IPS-NIHi7 (cell line): Measurements from ENCODE around the gene TTI1.

Experiments used
- DNase-seq: peaks from one replicate; pipeline ENCODE4 v3.0.0; 2012; ENCODE audit warnings: mixed read lengths; ENCODE audit errors: extremely low spot score

Gene TTI1

GRCh38 chr20:37938954-37939353 is 94.3 kb downstream of the TTI1 start:
- no peak for DNase-seq

- no peak for DNase-seq
These were observed 95.0 kb downstream of the TTI1 start for GRCh38 chr20:37938181-37938750.

- DNase-seq = no peak
These were observed 95.6 kb downstream of the TTI1 start for GRCh38 chr20:37937686-37938085.

GRCh38 chr20:37936451-37936850 is 96.8 kb downstream of the TTI1 start:
- no peak for DNase-seq

- DNase-seq = no peak
These were observed 97.2 kb downstream of the TTI1 start for GRCh38 chr20:37936041-37936440.

GRCh38 chr20:37935435-37935834 is 97.8 kb downstream of the TTI1 start:
- no peak for DNase-seq

- DNase-seq = no peak
These were observed 98.5 kb downstream of the TTI1 start for GRCh38 chr20:37934634-37935375.

GRCh38 chr20:37933786-37934633 is 99.2 kb downstream of the TTI1 start:
- DNase-seq = no peak
